GM23338 (cell line): ENCODE measurements around the gene HS3ST1.

Experiments
- CREB1 ChIP-seq: fragments of 250-450 bp; sonication (Bioruptor Pico); IDR thresholded peaks from 2 replicates; pipeline ENCODE4 v1.5.0; 2020; ENCODE audit warnings: low read depth, mild to moderate bottlenecking, moderate library complexity
- EZH2 ChIP-seq: fragments of 200-600 bp; sonication (generic); IDR thresholded peaks from one replicate; pipeline ENCODE4 v1.8.0; 2017; ENCODE audit warnings: antibody characterized with exemption, mild to moderate bottlenecking, low read depth; ENCODE audit not compliant: unreplicated experiment
- EZH2phosphoT487 ChIP-seq: fragments of 200-600 bp; sonication (generic); IDR thresholded peaks from one replicate; pipeline ENCODE4 v1.8.1; 2018; ENCODE audit warnings: antibody characterized with exemption; ENCODE audit not compliant: unreplicated experiment
- JUNB ChIP-seq: IDR thresholded peaks from one replicate; pipeline ENCODE4 v1.6.1; 2016; ENCODE audit warnings: antibody characterized with exemption; ENCODE audit not compliant: unreplicated experiment
- NANOG ChIP-seq: IDR thresholded peaks from 2 replicates; pipeline ENCODE4 v1.6.1; 2016; ENCODE audit warnings: antibody characterized with exemption, borderline replicate concordance
- POLR2AphosphoS5 ChIP-seq: IDR thresholded peaks from 2 replicates; pipeline ENCODE4 v1.6.1; 2016; ENCODE audit warnings: antibody characterized with exemption, low read depth
- STAT1 ChIP-seq: IDR thresholded peaks from one replicate; pipeline ENCODE4 v1.6.1; 2016; ENCODE audit warnings: antibody characterized with exemption; ENCODE audit not compliant: unreplicated experiment
- ZNF114 ChIP-seq: fragments of 250-450 bp; sonication (Bioruptor Pico); IDR thresholded peaks from 2 replicates; pipeline ENCODE4 v1.5.0; 2020; ENCODE audit warnings: mild to moderate bottlenecking, moderate library complexity
- TF ChIP-seq, protein P1 (sequence below), 2 experiments: fragments of 200-600 bp in 1 of 2; sonication (generic) in 1 of 2; conservative IDR thresholded peaks; 2 replicates each; pipeline versions ENCODE4 v1.5.1 to v1.6.1; 2016 to 2017; ENCODE audit warnings: antibody characterized with exemption in 2 of 2, low read depth in 2 of 2, mild to moderate bottlenecking in 2 of 2, moderate library complexity in 1 of 2
- TF ChIP-seq, protein P2 (sequence below): IDR thresholded peaks from one replicate; pipeline ENCODE4 v1.6.1; 2018; ENCODE audit warnings: antibody characterized with exemption; ENCODE audit not compliant: unreplicated experiment
- TF ChIP-seq, protein P3 (sequence below): IDR thresholded peaks from 2 replicates; pipeline ENCODE4 v1.6.1; 2016; ENCODE audit warnings: antibody characterized with exemption
- TF ChIP-seq, protein P4 (sequence below): fragments of 250-450 bp; sonication (Bioruptor Pico); IDR thresholded peaks from 2 replicates; pipeline ENCODE4 v1.5.0; 2020; ENCODE audit warnings: mild to moderate bottlenecking, moderate library complexity

DNA sequence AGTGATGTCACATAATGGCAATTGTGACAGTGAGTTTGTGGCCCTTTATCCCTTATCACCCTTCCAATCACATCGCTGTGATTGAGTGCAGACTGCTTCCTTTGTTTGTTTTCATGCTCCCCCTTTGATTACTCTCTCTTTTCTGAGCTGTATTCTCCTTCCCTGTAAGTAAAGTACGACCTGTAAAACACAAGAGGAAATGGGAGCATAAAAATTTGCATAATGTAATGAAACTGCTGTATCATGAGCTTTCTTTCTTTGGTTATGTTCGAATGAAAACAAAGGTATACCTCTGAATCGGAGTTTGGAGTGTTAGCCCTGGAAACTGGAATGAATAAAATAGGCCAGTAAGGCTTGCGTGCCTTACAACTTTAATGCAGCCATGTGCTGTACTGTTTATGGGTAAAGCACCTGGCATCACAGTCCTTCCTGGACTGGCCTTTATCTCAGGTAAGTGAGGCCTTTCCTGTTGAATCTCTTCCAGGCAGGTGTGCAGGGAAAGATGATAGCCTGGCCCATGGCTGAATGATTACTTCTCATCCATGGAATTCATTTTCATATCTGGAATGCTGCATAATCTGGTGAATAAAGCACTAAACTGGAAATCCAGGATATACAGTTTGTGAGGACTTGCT, 26.6 kb upstream of the HS3ST1 start:
- no peak for TF ChIP-seq CREB1 (CRISPR knock-in tag)
- TF ChIP-seq, protein P1, sequence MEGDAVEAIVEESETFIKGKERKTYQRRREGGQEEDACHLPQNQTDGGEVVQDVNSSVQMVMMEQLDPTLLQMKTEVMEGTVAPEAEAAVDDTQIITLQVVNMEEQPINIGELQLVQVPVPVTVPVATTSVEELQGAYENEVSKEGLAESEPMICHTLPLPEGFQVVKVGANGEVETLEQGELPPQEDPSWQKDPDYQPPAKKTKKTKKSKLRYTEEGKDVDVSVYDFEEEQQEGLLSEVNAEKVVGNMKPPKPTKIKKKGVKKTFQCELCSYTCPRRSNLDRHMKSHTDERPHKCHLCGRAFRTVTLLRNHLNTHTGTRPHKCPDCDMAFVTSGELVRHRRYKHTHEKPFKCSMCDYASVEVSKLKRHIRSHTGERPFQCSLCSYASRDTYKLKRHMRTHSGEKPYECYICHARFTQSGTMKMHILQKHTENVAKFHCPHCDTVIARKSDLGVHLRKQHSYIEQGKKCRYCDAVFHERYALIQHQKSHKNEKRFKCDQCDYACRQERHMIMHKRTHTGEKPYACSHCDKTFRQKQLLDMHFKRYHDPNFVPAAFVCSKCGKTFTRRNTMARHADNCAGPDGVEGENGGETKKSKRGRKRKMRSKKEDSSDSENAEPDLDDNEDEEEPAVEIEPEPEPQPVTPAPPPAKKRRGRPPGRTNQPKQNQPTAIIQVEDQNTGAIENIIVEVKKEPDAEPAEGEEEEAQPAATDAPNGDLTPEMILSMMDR (conservative IDR thresholded peaks at IDR 0.05; ENCODE audit: low read depth in 2 of 2), result no peak
- TF ChIP-seq POLR2AphosphoS5, result no peak
- no peak for TF ChIP-seq EZH2
- TF ChIP-seq, protein P2, sequence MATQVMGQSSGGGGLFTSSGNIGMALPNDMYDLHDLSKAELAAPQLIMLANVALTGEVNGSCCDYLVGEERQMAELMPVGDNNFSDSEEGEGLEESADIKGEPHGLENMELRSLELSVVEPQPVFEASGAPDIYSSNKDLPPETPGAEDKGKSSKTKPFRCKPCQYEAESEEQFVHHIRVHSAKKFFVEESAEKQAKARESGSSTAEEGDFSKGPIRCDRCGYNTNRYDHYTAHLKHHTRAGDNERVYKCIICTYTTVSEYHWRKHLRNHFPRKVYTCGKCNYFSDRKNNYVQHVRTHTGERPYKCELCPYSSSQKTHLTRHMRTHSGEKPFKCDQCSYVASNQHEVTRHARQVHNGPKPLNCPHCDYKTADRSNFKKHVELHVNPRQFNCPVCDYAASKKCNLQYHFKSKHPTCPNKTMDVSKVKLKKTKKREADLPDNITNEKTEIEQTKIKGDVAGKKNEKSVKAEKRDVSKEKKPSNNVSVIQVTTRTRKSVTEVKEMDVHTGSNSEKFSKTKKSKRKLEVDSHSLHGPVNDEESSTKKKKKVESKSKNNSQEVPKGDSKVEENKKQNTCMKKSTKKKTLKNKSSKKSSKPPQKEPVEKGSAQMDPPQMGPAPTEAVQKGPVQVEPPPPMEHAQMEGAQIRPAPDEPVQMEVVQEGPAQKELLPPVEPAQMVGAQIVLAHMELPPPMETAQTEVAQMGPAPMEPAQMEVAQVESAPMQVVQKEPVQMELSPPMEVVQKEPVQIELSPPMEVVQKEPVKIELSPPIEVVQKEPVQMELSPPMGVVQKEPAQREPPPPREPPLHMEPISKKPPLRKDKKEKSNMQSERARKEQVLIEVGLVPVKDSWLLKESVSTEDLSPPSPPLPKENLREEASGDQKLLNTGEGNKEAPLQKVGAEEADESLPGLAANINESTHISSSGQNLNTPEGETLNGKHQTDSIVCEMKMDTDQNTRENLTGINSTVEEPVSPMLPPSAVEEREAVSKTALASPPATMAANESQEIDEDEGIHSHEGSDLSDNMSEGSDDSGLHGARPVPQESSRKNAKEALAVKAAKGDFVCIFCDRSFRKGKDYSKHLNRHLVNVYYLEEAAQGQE, result no peak
- TF ChIP-seq, protein P3, sequence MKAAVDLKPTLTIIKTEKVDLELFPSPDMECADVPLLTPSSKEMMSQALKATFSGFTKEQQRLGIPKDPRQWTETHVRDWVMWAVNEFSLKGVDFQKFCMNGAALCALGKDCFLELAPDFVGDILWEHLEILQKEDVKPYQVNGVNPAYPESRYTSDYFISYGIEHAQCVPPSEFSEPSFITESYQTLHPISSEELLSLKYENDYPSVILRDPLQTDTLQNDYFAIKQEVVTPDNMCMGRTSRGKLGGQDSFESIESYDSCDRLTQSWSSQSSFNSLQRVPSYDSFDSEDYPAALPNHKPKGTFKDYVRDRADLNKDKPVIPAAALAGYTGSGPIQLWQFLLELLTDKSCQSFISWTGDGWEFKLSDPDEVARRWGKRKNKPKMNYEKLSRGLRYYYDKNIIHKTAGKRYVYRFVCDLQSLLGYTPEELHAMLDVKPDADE, result no peak
- no peak for TF ChIP-seq EZH2phosphoT487
- no peak for TF ChIP-seq ZNF114 (CRISPR knock-in tag)
- no peak for TF ChIP-seq NANOG
- TF ChIP-seq JUNB, result no peak
- TF ChIP-seq, protein P4, sequence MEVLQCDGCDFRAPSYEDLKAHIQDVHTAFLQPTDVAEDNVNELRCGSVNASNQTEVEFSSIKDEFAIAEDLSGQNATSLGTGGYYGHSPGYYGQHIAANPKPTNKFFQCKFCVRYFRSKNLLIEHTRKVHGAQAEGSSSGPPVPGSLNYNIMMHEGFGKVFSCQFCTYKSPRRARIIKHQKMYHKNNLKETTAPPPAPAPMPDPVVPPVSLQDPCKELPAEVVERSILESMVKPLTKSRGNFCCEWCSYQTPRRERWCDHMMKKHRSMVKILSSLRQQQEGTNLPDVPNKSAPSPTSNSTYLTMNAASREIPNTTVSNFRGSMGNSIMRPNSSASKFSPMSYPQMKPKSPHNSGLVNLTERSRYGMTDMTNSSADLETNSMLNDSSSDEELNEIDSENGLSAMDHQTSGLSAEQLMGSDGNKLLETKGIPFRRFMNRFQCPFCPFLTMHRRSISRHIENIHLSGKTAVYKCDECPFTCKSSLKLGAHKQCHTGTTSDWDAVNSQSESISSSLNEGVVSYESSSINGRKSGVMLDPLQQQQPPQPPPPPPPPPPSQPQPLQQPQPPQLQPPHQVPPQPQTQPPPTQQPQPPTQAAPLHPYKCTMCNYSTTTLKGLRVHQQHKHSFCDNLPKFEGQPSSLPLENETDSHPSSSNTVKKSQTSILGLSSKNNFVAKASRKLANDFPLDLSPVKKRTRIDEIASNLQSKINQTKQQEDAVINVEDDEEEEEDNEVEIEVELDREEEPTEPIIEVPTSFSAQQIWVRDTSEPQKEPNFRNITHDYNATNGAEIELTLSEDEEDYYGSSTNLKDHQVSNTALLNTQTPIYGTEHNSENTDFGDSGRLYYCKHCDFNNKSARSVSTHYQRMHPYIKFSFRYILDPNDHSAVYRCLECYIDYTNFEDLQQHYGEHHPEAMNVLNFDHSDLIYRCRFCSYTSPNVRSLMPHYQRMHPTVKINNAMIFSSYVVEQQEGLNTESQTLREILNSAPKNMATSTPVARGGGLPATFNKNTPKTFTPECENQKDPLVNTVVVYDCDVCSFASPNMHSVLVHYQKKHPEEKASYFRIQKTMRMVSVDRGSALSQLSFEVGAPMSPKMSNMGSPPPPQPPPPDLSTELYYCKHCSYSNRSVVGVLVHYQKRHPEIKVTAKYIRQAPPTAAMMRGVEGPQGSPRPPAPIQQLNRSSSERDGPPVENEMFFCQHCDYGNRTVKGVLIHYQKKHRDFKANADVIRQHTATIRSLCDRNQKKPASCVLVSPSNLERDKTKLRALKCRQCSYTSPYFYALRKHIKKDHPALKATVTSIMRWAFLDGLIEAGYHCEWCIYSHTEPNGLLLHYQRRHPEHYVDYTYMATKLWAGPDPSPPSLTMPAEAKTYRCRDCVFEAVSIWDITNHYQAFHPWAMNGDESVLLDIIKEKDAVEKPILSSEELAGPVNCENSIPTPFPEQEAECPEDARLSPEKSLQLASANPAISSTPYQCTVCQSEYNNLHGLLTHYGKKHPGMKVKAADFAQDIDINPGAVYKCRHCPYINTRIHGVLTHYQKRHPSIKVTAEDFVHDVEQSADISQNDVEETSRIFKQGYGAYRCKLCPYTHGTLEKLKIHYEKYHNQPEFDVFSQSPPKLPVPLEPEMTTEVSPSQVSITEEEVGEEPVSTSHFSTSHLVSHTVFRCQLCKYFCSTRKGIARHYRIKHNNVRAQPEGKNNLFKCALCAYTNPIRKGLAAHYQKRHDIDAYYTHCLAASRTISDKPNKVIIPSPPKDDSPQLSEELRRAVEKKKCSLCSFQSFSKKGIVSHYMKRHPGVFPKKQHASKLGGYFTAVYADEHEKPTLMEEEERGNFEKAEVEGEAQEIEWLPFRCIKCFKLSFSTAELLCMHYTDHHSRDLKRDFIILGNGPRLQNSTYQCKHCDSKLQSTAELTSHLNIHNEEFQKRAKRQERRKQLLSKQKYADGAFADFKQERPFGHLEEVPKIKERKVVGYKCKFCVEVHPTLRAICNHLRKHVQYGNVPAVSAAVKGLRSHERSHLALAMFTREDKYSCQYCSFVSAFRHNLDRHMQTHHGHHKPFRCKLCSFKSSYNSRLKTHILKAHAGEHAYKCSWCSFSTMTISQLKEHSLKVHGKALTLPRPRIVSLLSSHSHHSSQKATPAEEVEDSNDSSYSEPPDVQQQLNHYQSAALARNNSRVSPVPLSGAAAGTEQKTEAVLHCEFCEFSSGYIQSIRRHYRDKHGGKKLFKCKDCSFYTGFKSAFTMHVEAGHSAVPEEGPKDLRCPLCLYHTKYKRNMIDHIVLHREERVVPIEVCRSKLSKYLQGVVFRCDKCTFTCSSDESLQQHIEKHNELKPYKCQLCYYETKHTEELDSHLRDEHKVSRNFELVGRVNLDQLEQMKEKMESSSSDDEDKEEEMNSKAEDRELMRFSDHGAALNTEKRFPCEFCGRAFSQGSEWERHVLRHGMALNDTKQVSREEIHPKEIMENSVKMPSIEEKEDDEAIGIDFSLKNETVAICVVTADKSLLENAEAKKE (CRISPR knock-in tag), result no peak
- TF ChIP-seq STAT1, result no peak
